GM21447 (cell line): ENCODE measurements around the gene KIAA1217.
A peak's percentile ranks its signal among the peaks of the same experiment; 100 is the strongest.
"Not testable (repeated sequence)": the region's sequence is repeated elsewhere in the genome, so short reads cannot be mapped to it uniquely, and the experiment has no call there.

Source experiments
- ATAC-seq: cut with Tn5 transposase; IDR thresholded peaks from one replicate; pipeline ENCODE4 v1.9.1; 2021; ENCODE audit not compliant: unreplicated experiment

KIAA1217 gene

DNA sequence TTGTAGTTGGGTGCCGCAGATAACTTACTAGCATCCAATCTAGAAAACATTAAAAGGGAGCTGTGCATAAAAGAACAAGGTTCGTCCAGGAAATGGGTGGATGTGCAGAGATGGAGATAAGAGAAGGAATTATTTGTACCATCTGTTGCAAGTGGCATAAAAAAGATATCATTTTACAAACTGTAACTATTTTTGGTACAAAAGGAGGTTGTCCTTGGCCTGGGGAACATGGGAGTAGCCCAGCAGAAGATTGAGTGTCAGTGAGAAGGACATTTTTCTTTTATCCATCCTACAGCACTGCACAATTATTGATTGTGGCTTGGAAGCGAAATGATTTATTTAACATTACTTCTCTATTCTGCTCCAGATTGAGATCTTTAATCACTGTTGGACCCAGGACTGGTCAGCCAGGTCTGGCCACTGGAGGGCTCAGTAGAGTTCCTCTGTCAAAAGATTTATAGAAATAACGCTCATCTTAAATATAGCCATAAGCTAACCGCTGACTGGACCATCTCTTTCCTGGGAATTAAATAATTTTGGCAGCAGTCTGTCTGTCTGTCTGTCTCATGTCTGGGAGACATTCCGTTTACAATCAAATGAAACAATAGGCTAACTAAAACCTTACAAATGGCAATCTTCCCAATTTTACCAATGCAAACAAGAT, 254.1 kb downstream of the KIAA1217 start:
- ATAC-seq: no peak

- ATAC-seq: peak; percentile 45
Measured at GRCh38 chr10:24463611-24464426, 254.9 kb downstream of the KIAA1217 start.

GRCh38 chr10:24465124-24465874, 256.4 kb downstream of the KIAA1217 start:
- ATAC-seq: no peak

DNA sequence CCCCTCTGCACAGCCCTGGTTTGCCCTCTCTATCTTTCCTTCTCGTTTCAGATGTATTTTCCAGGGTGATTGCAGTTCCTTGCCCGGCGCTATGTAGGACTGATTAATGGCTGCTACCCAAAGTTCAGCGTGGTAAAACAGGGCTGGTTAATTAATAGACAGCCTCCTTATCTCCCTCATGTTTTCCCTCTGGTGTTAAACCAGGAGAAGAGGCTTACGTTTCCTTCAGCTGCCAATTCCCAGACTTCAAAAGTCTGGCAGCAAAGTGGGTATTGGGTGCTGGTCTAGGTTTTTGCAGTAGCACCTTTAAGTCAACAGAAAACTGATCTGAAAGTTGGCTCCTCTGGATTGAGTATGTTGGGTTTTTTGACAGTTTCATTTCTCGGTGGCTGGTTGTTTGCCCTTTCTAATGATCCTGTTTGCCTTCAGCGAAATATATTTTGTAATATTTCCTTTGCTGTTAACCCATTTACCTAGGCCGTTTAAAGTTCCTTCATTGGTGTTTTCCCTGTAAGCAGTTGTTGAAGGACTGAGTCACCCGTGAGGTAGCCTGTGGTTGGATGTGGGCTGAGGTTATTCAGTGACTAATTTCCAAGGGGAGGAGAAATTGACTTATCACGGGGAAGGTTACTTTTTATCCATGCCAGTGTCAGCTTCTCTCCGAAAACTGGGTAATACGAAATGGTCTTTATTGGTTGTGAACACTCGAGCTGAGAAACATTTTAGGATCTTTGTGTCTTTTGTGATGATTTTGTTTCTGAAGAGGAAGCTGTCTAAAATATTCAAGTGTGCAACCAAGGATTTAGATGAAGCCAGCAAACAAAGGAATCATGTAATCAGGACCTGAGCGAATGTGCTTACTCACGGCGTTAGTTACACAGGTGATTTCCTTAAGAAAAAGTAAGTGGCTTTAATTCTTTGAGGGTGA, 257.2 kb downstream of the KIAA1217 start:
- peak; percentile 66 for ATAC-seq

GRCh38 chr10:24467136-24467535, 258.2 kb downstream of the KIAA1217 start:
- no peak for ATAC-seq

GRCh38 chr10:24467605-24468004, 258.7 kb downstream of the KIAA1217 start:
- no peak for ATAC-seq

GRCh38 chr10:24468281-24468751, 259.4 kb downstream of the KIAA1217 start:
- no peak for ATAC-seq

DNA sequence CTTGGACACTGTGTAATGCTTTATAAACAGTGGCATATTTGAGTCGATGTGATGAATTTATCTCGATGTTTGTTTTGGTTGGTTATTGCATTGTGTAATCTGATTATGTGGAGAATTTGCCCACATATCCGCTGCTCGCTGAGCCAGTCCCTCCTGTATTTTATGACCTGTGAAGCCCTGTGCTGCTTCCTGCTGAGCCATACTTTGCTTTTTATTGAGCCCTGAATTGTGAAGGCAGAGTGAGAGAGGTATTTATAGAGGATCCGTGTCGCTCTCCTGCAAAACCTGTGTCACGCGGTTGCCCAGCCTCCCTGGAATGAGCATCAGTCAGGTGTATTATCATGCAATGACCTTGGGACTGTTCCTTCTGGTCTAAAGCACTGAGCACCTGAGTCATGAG, 261.1 kb downstream of the KIAA1217 start:
- ATAC-seq: no peak

- ATAC-seq: no peak
Measured at GRCh38 chr10:24475598-24475997, 266.7 kb downstream of the KIAA1217 start.

- no peak for ATAC-seq
Measured at GRCh38 chr10:24476913-24477701, 268.2 kb downstream of the KIAA1217 start.

- ATAC-seq: no peak
Measured at GRCh38 chr10:24477915-24478314, 269.0 kb downstream of the KIAA1217 start.

DNA sequence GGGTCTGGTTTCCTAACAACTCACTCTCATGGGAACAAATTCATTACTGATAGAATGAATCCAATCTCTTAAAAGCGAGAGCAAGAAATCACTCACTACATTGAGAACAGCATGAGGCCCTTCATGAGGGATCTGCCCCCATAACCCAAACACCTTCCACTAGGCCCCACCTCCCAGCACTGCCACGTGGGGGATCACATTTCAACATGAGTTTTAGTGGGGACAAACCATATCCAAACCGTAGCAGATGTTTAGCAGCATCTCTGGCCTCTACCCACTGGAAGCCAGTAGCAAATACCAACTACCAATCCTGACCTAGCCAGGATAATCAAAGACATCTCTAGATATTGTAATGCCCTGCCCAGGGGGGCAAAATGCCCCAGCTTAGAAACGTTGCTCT, 270.9 kb downstream of the KIAA1217 start:
- no peak for ATAC-seq

GRCh38 chr10:24480447-24480846, 271.5 kb downstream of the KIAA1217 start:
- ATAC-seq: no peak

DNA sequence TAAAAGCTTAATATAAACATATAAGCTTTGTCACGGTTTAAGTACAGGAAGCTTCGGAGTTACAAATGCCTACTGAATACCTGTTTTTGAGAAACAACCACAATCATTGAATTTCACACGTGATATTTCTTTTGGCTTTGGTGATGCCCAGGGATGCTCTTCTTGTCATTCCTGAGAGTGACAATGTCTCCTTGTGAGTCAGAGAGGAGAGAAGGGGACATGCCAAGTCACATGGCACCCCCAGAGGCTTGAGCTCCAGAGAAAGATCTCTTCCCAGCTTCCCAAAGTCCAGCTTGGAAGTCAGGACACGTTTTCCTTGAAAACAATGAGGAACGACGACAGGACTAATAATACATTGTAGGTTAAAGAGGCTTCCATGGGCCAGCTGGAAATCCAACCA, 272.3 kb downstream of the KIAA1217 start:
- ATAC-seq: no peak

DNA sequence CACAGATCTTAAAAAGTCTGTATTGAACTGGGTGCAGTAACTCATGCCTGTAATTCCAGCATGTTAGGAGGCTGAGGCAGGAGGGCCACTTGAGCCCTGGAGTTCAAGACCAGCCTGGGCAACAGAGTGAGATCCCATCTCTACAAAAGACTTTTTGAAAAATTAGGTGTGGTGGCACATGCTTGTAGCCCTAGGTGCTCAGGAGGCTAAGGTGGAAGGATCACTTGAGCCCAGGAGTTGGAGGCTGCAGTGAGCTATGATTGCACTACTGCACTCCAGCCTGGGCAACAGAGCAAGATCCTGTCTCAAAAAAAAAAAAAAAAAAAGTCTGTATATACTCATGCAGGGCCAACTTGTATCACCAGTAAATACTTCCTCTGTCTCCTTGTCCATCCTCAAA, 273.8 kb downstream of the KIAA1217 start:
- ATAC-seq: not testable (repeated sequence)

GRCh38 chr10:24483701-24484100, 274.8 kb downstream of the KIAA1217 start:
- ATAC-seq: peak; percentile 74

DNA sequence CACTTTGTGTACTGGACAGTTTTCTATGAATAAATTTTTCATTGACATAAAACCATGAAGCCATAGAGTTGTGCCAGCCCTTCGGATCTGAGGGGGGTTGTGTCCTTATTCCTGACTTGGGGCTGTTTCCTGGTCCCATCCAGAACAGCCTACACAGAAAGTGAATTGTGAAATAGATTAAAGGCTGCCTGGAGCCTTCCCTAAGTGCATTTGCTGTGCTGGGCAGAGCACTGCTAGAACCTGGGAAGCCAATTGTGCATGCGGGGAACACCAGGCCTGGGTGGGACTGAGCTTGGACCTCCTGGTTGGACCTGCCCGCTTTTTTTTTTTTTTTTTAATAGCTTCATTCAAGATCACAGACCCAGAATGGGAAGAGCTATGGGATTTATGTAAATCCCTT, 275.8 kb downstream of the KIAA1217 start:
- no peak for ATAC-seq

DNA sequence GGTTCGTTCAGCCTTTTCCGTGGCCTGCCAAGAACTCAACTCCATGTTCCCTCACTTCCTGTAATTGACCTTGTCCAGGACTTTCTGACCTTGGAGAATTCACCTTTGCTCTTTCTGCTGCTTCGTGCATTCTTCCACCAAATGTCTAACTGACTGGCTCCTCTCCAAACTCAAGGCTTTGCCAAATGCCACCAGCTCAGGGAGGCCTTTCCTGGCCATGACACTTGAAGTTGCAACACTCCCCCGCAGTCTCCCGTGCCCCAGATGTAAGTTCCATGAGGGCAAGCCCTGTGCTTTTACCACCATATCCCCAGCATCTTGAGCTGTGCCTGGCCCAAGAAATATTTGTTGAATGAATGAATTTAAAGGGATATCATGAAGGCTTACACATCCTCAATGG, 276.4 kb downstream of the KIAA1217 start:
- no peak for ATAC-seq

- no peak for ATAC-seq
Measured at GRCh38 chr10:24488631-24489030, 279.7 kb downstream of the KIAA1217 start.

DNA sequence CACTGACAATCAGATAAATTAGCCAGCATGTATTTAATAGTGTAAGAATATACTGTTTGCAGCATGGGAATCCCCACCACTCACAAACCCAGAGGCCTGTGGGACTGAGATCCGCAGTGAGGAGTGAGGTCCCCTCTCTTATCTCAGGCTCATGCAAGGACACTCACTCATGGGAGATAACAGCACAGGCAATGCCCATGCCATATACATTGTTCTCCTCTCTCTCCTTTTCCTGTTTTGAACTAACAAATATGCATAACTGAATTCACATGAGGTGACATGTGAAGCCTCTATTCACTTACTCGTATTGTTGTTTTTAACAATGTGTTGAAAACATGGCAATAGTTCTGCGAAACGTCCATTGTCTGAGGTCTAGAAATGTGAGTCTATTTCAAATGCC, 284.2 kb downstream of the KIAA1217 start:
- no peak for ATAC-seq
